ENCODE results near the gene SPATA1.
"Not testable (repeated sequence)": the region's sequence is repeated elsewhere in the genome, so short reads cannot be mapped to it uniquely, and the experiment has no call there.

Gene SPATA1

DNA sequence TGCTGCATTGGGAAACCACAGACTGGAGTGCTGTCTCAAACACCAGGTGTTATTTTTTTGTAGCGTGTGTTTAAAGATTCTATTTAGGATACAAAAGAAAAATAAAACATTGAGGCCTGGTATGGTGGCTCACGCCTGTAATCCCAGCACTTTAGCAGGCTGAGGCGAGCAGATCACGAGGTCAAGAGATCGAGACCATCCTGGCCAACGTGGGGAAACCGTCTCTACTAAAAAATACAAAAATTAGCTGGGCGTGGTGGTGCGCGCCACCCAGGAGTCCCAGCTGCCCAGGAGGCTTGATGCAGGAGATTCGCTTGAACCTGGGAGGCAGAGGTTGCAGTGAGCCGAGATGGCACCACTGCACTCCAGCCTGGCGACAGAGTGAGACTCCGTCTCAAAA lies 1.7 kb downstream of the SPATA1 start:
- H3K4me3 ChIP-seq, H3K27ac ChIP-seq: not testable (repeated sequence)

DNA sequence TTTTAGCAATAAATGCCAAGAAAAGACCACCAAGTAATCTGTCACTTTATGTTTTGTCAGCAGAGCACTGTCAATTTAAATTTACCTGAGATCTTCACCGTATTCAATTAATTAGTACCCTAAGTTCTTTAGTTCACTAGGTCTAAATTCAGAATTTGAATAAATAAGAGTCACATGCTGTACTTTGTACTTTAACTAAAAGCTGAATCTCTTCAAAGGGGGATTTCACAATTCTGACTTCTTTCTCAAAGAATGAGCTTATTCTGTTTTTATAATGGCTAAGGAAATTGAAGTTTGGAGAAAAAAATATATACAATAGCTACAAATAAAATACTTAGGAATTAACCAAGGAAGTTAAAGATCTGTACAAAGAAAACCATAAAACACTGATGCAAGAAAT lies 2.3 kb downstream of the SPATA1 start:
- Histone ChIP-seq H3K4me3 (no peak overlapping the region), H3K27ac (no peak overlapping the region)

GRCh38 chr1:84509029-84509428 lies 2.8 kb downstream of the SPATA1 start:
- no peak overlapping the region for H3K4me3 ChIP-seq
- no peak overlapping the region for H3K27ac ChIP-seq

- H3K4me3 ChIP-seq: no peak overlapping the region
- no peak overlapping the region for H3K27ac ChIP-seq
Measured at GRCh38 chr1:84510165-84510564, 4.0 kb downstream of the SPATA1 start.

DNA sequence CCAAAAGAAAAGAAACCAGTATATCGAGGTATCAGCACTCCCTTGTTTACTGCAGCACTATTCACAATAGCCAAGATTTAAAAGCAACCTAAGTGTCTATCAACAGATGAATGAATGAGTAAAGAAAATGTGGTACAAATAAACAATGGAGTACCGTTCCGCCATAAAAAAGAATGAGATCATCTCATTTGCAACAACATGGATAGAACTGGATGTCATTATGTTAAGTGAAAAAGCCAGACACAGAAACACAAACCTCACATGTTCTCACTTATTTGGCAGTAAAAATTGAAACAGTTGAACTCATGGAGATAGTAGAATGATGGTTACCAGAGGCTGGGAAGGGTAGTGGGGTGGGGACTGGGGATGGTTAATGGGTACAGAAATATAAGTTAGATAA lies 4.5 kb downstream of the SPATA1 start:
- Histone ChIP-seq H3K27ac (no peak overlapping the region), H3K4me3 (no peak overlapping the region)

DNA sequence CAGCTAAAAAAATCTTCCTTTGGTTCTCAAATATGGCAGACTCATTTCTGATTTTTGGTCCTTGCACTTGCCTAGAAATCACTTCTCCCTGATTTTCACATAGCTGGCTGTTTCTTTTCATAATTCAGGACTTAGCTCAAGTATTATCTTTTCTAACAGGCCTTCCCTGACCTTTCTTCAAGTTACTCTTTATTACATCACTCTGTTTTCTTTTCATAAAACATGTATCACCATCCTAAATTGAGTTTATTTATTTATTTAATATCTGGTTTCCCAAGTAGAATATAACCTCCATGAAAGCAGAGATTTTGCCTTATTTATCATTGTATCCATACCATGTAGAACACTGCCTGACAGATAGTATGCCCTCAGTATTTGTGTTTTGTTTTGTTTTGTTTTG lies 18.4 kb downstream of the SPATA1 start:
- H3K27ac ChIP-seq: no peak overlapping the region
- no peak overlapping the region for H3K4me3 ChIP-seq

DNA sequence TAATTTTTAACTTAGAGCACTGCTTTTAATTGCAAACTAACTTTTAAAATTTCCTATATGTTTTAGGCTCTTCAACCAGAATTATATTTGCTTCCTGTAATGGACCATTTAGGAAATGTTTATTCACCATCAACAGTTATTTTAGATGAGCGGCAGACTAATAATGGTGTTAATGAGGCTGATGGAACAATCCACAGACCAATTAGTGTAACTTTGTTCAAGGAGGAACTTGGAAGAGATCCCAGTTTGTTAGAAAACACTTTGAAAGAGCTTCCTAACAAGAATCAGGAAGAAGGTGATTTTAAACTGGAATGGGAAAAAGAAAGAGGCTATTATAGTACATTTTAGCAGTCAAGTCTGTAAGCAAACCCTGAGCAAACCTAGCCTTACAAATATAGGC lies 19.6 kb downstream of the SPATA1 start:
- Histone ChIP-seq H3K27ac (no peak overlapping the region), H3K4me3 (no peak overlapping the region)

GRCh38 chr1:84538599-84538998 lies 32.4 kb downstream of the SPATA1 start:
- Histone ChIP-seq H3K27ac (no peak overlapping the region), H3K4me3 (no peak overlapping the region)

- Histone ChIP-seq H3K27ac (no peak overlapping the region), H3K4me3 (no peak overlapping the region)
Measured at GRCh38 chr1:84539972-84540371, 33.8 kb downstream of the SPATA1 start.

- H3K27ac ChIP-seq: no peak overlapping the region
Measured at GRCh38 chr1:84540759-84541158, 34.6 kb downstream of the SPATA1 start.

GRCh38 chr1:84541679-84542078 lies 35.5 kb downstream of the SPATA1 start:
- Histone ChIP-seq H3K27ac (no peak overlapping the region), H3K4me3 (no peak overlapping the region)

More at GRCh38 chr1:84540759-84541158, 34.6 kb downstream of the SPATA1 start:
- H3K4me3 ChIP-seq: no peak overlapping the region

DNA sequence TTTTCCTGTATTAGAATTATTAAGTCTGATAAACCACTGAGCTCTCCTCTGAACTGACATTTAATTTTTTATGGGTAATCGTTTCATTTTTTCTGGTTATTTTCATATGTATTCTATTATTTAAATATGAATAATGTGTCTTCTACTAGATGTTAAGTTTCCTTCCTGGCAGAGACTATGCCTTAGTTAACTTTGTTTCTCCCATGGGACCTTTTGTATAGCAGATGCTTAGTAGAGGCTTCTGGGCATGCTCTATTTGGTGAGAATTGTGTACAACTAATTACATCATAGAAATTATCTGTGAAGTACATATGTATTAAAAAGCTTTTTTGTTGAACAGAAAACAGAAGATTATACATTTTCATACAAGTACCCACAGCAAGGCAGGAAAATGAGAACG lies 44.6 kb downstream of the SPATA1 start:
- Histone ChIP-seq H3K4me3 (no peak overlapping the region), H3K27ac (no peak overlapping the region)

DNA sequence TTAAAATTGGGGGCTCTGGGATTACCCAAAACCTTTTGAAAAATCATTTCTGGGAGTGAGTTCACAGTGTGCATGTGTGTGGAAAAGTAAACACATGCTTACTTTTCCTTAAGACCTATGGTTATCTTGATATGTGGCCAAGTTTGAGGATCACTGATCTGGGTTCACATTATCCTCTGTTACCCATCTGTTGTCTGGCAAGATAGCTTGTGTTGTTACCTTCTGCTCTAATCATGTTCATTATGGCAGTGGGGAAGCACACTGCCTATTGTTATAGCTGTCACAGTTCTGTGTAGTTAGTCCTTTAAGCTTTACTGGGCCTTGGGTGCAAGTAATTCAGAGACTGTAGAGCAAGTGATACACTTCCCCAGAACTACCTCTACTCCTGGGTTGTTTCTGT lies 63.0 kb downstream of the SPATA1 start:
- Histone ChIP-seq H3K4me3 (no peak overlapping the region), H3K27ac (no peak overlapping the region)

DNA sequence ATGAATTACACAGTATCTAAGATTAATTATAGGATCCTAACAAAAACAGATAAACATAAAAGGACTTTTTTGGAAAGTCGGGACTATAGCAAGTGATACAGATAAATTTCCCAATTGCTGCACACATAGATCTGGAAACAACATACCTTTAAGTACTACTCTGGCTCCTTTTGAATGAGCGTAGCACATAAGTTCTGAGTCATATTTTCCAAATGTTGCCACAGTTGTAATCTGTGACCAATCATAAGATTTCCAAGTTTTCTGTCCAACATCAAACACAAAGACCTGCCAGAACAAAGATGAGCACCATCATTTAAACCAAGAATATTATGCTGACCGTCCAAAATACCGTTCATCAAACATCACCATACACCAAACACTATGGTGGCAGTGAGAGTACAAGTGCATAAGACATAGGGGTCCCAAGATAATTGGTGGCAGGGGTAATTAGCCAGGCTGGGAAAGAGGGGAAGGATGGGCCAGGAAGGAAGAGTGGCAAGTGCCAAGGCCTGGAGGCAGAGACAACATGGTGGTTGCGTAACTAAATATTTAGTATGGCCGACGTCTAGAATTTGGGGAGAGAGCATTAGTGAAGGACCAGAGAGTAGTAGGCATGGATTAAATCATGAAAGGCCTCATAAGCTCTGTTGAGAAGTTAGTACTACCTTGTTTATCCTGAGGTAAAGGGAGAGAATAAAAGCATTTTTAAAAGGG lies 64.4 kb downstream of the SPATA1 start:
- Histone ChIP-seq H3K27ac (no peak overlapping the region), H3K4me3 (no peak overlapping the region)

DNA sequence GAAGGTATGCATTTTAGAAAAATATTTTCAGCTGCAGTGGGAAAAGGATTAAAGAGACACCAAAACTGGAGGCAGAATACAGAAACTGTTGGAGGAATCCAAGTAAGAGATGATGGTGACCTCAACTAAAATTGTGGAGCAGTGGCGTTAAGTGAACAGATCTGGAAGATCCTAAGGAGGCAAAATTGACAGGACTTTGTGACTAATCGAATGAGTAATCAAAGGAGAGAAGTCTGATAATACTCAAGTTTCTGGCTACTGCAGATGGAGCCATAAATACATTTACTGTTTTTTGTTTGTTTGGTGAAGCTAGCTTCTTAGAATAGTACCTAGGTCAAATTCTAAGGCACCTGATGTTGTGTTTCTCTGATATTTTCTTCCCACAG lies 65.0 kb downstream of the SPATA1 start:
- H3K4me3 ChIP-seq: no peak overlapping the region
- H3K27ac ChIP-seq: no peak overlapping the region

- peak overlapping the region; percentile 88 to 100 (median 98) for H3K27ac ChIP-seq
- peak overlapping the region; percentile 45 to 67 (median 58) for H3K4me3 ChIP-seq
Measured at GRCh38 chr1:84573481-84573966, 67.3 kb downstream of the SPATA1 start.

DNA sequence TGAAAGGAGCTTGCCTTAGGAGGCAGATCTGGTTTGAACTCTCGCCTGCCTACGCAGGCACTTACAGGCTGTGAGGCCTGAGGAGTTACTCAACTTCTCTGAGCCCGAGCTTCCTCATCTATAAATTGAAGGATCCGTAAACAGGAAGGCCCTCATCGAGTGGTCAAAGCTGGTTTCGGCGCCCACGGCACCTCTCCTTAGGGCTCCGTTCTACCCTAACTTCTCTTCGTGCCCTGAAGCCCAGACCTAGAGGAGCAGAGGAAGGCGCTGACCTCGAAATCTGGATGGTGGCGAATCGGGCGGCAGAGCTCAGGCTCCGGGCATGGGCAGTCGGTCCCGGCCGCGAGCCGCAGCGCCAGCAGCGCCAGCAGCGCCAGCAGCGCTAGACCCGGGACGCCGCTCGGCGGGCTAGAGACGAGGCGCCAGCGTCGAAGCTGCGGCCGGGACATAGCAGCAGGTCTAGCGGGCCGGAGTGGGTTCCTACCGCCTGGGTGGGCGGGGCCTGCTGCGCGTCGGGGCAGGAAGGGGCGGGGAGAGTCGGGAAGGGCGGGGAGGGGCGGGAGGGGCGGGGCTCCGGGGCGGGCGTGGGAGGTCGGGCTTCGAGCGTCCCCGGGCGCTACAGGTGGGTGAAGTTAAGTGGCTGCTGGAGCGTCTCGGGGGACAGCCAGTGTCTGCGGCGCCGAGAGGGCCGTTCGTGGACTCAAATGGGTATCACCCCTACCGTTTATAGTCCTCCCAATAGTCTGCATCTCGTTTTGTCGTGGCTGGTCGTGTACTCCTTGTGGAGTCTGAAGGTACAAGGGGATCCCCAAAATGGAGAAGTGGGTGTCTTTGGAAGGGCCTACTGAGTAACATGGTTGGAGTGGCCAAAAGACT lies 68.0 kb downstream of the SPATA1 start, which contains the start of gene CTBS:
Gene CTBS, minus strand, starts transcription at position 474 of the 876 bp plus-strand sequence. Its CDS starts 25 bp downstream, at position 449.
- Histone ChIP-seq H3K4me3 (peak within 1 kb of the TSS; percentile 45 to 67 (median 58)), H3K27ac (peak within 1 kb of the TSS; percentile 88 to 100 (median 98))

DNA sequence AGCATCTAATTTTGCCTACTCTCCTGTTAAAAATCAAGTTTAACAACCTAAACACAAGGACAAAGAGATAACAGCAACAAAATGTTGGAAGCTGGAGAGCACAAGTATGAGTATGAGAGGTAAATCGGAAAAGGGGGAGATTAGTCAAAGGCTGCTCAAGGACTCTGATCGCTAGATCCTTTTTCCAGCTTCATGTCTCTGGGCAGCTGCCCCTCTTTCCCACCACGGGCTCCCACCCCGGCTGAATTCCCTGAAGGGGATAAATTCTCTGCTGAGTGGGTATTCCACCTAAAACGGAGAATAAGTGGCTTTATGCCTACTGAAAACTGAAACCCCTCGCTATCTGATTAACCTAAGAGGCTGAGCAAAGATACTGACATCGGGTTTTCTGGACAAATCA lies 68.8 kb downstream of the SPATA1 start:
- H3K27ac ChIP-seq: peak overlapping the region in 18 of 21 experiments; percentile 91 to 100 (median 98)

DNA sequence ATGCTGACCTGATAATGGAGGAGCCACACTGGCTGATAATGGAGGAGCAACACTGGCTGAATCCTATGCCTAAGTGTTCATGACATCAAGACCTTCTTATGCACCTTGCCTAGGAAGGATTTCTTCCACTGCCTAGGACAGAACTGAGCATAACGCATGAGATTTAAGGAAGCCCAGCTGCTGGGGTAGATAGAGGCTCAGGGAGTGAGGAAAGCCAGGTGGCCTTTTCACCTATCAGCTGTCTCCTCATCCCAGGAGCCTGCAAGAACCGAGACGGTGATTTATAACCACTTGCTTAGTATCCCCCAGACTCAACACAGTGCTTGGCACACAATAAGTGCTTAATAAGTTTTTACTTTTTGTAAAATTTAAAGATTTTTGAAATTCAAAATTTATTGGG lies 75.5 kb downstream of the SPATA1 start:
- no peak overlapping the region for H3K4me3 ChIP-seq

More for the DNA sequence above, 68.8 kb downstream of the SPATA1 start:
- peak overlapping the region; percentile 45 to 67 (median 58) for H3K4me3 ChIP-seq

DNA sequence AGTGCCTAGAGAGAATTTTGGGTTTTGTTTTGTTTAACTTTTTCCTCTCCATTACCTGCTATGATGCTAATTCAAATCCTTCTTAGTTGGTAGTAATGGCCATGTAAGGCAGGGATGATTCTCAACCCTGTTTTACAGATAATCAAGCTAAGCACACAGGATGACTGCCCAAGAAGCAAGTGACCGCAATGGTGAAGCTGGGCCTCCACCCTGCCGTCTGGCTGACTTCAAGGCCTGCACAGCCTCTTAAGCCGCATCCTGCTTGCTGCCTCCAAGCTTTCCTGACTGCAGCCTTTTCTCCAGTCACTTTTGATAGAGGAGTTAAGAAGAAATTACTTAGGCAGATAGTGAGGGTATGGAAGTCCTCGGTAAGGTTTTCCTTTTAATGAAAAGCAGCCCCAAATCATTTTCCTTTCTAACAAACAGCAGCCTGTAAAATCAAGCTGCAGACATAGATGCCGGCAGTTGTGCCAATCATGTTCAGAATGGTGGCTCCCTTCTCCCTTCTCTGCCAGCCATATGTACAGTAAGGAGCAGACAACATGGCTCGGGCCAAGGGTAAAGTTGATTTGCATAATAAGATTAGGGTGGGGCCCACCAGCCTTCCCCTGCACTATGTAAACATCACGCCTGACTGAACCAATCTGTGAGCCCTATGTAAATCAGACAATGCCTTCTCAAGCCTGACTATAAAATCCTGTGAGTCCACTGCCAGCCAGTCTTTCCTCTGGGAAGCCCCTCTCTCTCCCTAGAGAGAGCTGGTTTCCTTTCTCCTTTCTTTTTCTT lies 76.8 kb downstream of the SPATA1 start:
- no peak overlapping the region for H3K4me3 ChIP-seq
- peak overlapping the region in 5 of 21 experiments; percentile 3 to 60 (median 22) for H3K27ac ChIP-seq

More for the DNA sequence above, 75.5 kb downstream of the SPATA1 start:
- no peak overlapping the region for H3K27ac ChIP-seq
